Stimulated activated CD4-positive, alpha-beta T cell treated with anti-CD3 and anti-CD28 coated beads, Interleukin-12 subunit alpha, Interleukin-12 subunit beta, amount 100 ng/mL, for 48 hours (primary cell): ENCODE results near the gene LCOR.
"Not testable (repeated sequence)": the region's sequence is repeated elsewhere in the genome, so short reads cannot be mapped to it uniquely, and the experiment has no call there.

Experiments used
- DNase-seq, 3 donors: peaks; one replicate each; pipeline ENCODE4 v3.0.0-alpha.2; 2020; ENCODE audit warnings: low read depth in 2 of 3, low spot score in 1 of 3

LCOR gene

DNA sequence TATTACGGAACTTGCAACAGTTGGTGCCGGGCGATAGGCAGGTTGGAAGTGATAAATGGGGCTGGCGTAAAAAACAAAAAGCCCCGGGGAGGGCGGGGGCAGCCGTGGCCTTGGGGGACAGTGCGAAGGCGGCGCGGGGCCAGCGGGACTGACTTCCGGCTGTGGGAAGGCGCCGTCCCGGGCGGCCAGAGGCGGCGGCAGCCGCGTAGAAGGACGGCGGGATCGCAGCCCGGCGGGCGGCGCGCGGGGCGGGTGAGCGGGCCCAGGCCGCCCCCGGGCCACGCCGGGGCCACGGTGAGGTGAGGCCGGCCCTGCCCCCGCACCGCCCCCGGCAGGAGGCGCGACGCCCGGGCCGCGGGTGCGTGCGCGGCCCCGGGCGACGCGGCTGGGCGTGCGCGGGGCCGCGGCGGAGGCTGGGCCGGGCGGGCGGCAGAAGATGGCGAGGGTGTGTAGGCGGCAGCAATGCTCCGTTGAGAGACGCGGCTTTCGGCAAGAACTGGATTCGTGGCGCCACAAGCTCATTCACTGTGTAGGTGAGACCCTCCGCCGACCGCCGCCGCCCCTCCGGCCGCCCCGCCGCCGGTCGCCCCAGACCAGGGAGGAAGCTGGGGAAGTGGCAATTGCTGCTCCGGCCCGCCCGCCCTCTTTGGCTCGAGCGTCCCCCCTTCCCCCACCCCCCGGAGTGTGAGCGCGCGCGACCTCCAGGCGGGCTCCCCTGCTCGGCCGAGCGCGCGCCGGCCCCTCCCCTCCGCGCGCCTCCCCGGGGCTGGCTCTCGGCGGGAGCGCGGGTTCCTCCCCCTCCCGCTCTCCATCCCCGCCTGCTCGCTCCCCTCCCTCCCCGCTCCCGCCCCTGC lies at the start of gene LCOR:
TSS of gene LCOR (plus strand) at position 432 of the 854 bp plus-strand sequence. CDS start 116,760 bp downstream, outside the sequence.
- DNase-seq = peak; percentile 69 to 79 (median 71)

DNA sequence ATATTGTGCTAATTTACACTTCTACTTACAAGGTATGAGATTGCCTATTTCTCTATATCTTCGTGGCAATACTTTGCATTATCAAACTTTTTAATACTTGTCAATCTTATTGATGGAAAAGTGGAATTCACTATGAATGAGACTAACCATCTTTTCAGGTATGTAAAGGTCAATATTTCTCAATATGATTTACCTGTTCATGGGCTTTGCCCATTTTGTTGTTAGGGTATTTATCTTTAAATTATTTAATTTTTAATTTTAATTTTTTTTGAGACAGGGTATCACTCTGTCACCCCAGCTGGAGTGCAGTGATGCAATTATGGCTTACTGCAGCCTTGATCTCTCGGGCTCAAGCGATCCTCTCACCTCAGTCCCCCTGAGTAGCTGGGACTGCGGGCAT lies 47.8 kb upstream of the LCOR start:
- DNase-seq = no peak

DNA sequence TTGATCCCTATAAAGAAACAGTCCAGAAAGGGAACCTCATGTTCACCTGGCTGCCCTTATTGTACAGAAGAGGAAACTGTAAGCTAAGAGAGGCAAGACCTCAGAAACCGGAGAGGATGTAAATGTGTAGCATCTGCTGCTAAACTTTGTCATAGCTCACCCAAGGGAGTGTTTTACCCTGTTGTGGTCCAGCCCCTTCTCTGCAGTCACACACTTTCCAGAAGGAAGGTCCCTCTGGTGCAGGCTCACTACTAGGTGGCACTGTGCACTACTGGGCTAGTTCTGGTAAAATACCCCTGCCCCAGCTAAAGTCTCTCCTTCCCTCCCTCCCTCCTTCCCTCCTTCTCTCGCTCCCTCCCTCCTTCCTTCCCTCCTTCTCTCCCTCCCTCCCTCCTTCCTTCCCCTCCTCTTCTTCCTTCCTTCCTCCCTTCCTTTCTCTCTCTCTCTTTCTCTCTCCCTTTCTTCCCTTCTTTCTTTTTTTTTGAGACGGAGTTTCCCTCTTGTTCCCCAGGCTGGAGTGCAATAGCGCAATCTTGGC lies 42.5 kb upstream of the LCOR start:
- no peak for DNase-seq

DNA sequence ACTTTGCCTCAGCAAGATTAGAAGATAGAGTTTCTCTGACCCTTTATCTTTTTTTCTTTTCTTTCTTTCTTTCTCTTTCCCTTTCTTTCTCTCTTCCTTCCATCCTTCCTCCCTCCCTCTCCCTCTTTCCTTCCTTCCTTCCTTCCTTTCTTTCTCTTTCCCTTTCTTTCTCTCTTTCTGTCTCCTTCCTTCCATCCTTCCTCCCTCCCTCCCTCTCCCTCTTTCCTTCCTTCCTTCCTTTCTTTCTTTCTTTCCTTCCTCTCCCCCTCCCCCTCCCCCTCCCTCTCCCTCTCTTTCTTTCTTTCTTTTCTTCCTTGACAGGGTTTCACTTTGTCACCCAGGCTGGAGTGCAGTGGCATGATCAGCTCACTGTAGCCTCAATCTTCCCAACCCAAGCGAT lies 40.2 kb upstream of the LCOR start:
- DNase-seq = no peak

DNA sequence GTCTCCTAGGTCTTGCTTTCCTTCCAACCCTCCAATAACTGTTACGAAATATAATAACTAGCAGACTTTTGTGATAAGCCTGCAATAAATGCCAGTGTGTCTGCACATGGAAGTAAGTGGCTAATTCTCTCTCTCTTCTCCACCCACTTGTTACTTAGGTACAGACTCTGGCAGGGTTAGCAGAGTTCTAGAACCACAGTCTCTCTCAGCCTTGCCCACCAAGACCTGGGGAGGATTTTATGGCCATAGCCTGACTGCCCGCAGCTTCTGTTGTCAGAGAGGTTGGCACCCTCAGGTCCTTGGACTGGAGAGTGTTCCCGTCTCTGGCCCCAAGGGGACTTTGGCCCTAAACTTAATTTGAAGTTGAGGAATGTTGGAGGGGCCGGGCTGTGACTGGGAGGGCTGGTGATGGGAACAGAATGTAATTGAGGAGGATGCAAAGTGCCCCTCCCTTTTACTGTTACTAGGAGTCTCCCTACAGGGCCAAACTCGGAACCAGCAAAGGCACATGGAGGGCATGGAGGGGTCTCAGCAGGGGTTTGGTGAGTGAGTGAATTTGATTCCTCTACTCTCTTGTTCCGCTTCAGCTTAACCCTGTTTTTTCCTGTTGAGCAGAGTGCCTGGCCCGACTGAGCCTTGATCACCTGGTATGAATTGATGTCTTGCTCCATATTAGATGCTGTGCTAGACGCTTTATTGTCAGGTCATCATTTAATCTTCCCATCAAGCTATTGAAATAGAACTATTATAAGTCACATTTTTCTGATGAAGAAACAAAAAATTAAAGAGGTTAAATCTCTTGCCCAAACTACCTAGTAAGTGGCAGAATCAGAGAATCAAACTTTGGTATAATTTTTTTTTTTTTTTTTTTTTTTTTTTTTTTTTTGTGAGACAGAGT lies 37.0 kb upstream of the LCOR start:
- no peak for DNase-seq

DNA sequence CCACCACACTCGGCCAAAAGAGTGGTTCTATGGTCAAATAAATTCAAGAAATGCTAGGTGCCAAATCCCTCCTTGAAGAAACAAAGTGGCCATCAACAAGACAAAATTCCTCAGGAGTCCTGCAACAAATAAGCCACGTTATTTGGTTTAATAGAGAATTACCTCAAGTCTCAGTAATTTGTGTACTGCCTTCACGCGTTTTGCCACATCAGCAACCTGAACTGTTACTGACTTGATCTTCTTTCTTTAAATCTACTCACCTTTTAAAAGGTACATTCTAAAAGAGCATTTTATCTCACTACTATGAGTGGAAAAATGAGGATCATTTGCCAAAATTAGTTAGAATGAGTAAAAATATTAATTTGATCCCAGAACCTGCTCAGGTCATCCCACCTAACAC lies 34.6 kb upstream of the LCOR start:
- DNase-seq = no peak

DNA sequence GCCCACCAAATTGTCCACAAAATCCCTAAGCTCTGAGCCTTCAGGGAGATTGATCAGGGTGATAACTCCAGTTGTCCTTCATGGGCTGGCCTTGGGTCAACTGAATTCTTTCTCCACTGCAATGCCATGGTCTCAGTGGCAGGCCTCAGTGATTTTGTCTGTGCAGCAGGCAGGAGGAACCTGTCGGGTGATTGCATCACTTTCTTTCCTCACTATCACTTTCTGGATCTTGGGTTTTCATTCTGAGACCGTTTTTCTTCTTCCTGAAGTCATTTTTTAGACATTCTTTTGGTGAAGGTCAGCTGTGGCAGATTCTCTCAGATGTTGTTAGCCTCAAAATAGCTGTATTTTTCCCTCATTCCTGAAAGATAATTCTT lies 28.8 kb upstream of the LCOR start:
- no peak for DNase-seq

DNA sequence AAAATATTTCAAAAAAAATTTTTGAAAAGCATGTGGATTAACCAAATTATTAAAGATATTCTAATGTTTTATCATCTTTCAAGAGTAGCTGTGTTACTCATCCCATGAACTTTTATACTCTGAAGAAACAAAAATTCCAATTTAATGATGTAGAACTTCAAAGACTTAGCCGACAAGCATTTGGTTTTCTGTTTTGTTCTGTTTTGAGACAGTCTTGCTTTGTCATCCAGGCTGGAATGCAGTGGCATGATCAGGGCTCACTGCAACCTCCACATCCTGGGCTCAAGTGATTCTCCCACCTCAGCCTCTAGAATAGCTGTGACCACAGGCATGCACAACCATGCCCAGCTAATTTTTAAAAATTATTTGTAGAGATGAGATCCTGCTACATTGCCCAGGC lies 17.8 kb upstream of the LCOR start:
- DNase-seq = no peak

DNA sequence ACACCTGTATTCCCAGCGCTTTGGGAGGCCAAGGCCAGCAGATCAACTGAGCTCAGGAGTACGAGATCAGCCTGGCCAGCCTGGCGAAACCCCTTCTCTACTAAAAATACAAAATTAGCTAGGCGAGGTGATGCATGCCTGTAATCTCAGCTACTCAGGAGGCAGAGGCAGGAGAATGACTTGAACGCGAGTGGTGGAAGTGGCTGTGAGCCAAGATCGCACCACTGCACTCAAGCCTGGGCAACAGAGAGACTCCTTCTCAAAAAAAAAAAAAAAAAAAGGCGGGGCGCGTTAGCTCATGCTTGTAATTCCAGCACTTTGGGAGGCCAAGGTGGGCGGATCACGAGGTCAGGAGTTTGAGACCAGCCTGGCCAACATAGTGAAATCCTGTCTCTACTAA lies 13.1 kb upstream of the LCOR start:
- not testable (repeated sequence) for DNase-seq

DNA sequence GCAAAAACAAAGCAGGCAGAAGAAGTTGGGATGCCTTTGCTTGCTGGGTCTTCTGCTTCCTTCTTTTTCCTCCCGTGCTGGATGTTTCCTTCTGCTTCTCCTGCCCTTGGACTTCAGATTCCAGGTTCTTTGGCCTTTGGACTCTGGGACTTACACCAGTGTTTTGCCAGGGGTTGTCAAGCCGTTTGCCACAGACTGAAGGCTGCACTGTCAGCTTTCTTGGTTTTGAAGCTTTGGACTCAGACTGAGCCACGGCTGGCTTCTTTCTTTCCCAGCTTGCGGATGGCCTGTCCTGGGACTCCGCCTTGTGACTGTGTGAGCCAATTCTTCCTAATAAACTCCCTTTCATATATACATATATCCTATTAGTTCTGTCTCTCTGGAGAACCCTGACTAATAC lies 11.3 kb upstream of the LCOR start:
- DNase-seq = no peak

DNA sequence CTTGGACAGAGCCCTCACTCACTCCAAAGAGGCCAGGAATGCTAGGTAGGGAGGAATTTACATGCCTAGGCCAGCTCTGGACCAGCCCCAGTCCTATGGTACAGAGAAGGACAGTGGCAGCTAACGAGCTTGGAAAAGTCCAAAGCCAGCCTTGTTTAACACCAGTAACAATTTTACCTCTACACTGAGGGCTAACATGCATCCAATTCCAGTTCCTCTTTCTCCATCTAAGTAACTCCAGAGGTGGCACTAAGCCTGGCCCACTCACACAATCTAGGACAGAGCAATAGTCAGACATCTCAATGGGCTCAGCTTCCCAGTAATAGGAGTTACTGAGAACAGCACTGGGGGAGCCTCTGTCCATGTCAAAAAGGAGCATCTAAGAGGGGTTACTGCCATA lies 5.7 kb upstream of the LCOR start:
- DNase-seq = no peak

DNA sequence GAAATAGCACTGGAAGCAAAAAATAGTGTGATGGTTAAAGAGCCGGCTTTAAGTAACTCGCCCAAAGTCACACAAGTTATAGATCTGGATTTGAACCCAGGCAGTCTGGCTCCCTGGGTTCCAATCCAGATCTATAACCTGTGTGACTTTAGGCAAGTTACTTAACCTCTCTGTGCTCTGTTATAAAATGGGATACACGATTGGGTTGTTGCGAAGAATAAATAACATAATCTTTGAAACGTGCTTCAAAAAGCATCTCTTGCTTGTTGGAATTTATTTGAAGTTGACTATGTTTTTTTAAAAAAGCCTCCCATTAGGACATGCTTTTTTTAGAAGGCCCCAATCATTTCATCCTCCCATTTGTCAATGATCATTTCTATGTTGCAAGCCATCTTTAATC lies 3.5 kb upstream of the LCOR start:
- DNase-seq = no peak

DNA sequence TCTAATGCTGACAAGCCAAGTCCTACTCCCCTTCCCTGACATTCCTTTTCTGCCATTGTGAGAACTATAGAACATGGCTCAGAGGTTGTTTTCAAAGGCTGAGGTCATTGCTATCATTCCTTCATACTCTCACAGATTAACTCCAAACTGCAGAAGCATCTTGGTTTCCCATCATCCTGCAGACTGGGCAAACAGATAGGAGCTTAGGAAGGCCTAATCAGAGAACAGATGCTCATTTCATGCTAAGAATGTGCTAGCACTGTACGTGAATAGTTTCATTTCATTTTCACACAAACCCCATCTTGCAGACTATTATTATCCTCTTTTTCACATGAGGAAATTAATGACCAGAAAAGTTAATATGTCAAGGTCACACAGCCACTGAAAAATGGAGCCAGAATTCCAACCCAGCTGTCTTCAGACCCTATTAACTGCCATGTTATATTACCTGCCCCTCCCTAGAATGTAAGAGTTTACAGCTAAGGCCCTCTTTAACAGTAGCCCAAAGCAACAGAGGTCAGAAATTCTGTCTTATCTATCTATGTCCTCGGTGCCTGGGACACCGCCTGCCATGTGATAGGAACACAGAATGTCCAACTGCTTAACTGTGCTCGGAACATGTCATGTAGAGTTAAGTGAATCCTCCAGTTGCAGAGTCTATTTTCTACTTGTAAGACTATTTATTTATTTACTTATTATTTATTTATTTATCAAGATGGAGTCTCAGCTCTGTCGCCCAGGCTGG lies 2.9 kb upstream of the LCOR start:
- no peak for DNase-seq

DNA sequence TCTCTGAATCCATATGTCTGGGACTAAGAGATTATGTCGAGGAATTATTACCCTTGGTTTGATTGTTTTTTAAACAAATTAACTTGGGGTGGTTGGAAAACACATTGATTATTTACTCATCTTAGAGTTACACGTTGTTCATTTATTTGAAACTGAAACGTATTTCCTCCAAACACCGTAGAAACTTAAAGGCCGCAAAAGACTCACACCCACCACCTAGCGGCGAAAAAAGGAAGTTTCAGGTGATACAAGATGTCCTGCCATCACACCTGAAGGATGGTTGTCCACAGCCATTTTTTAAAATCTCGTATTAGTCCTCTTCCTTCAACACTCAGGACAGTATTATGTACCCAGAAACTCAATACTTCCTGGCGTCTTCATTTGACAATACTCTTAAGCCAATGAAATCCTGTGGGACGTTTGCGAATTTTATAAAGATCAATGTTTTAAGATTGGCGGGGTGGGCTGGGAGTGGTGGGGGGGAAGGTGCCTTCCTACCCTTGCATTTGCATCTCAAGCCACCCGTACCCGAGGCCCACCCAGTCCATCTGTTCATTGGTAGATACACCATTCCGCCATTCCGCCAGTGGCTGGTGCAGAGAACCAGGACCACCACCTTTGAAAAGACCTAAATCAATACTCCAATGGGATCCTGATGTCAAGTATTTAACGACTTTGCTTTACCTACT lies 1.4 kb upstream of the LCOR start:
- peak; percentile 65 to 85 (median 66) for DNase-seq

DNA sequence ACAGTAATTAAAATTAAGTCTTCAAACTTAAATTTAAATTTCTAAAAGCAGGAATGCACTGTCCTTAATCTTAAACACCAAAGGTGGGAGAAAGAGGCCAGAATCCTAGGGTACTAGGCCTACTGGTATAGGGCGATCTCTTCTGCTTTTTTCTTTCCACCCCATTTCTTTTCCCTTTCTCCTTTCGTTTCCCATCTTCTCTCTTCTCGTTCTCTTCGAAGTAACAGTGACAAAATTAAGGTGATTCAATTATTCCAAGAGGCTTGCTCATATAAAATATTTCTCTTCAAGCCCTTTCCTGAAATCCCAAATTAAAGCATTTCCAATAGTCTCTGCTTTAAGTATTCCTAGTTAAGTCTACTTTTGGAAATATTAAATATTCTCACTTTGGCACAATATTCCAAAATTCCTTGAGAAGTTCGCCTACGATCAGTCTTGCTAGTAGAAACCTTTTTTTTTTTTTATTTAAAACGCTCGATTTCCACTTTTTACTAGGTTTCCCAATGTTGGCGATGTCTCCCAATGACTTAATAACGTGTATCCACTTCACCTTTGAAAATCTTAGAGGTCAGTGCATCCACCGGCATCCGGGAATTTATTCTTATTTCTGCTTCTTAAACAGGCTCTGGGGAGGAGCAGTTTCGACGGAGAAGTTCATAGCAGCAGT lies 765 bp upstream of the LCOR start:
- DNase-seq = no peak

DNA sequence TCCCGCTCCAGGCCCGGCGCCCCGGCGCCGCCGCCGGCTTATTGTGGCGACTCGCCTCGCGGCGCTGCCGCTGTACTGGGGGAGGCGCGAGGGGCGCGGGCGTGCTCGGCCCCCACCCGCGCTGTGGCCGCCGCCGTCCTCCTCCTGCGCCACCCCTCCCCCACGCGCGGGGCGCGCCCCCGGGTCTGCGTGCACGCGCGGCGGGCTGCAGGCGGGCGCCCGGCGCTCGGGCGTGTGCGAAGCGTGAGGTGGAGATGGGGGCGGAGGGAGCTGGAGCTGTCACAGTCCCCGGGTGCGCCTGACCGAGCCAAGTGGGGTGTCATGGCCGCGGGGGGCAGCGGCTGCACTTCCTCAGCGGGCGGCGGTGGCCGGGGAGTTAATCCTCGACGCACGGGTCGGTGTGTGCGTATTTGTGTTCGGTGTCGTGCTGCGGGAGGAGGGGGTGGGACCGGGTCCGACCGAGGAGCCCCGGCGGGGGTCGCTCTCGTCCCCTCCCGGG lies 672 bp downstream of the LCOR start:
- DNase-seq = peak; percentile 67 to 82 (median 75)

DNA sequence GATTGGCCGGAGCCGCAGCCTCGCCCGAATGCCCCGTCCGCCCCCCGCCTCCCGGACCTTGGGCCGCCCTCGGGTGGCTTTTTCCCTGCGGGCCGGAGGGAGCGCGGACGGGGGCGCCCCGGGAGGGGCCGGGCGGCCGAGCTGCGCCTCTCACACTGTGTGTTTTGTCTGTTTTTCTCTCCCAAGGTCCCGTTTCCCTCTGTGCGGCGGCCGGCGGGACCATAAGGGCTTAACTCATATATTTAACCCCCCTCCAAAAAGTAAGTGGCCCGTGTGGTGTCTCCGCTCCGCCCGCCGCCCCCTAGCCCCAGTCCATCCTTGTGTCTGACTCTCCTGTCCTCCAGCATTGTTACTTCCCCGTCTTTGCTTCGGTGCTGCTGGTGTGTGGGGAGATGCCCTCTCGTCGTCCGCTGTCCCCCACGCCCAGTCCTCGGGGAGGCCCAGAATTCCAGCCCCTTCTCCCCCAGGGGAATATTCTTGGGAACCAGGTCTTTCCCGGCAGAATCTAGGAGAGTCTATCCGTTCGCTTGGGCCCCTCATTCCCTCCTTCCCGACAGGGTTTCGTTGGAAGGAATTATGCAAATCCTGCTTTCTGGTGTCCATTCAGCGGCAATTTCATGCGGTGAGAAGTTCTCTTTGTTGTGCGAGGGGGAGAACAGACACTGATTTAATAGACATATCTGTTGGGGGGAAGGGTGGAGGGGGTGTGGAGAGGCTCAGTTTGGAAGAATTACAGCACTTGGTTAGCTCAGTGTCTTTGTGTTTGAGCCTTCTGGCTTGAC lies 1.3 kb downstream of the LCOR start:
- no peak for DNase-seq

DNA sequence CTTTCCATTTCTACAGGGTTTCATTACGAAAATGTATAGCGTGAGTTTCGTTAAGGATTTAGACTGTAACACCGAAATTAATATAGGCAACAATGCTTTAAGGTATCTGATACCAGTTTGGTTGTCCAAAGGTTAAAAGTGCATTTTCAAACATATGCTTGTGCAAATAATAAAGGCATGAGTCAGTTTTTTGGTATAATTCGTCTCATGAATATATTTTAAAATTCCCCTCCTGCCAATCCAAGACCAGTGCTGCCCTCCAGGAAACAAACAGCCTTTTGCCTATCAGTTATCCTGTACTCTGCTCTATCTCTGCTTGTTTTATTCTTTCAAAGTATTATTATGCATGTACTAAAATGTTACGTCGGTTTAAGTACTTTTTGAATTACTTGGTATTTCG lies 2.0 kb downstream of the LCOR start:
- DNase-seq = no peak

DNA sequence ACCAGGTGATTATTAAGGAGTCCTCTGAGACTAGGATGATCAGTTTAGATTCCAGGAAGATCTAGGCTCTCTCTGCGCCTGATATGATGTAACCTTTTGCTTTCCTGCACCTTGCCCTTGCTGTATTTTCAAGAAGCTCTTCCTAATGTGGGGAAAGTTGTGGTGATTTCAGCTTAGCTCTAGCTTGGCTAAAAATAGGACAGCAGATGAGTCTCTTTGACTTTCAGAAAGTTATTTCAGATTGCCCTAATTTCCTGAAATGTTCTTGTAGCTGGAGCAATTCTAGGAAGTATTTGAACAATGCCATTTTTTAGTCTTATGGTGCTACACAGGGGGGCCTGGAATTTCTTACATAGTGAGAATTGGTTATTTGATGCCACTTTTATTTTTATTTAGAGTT lies 3.8 kb downstream of the LCOR start:
- no peak for DNase-seq
